Limb (tissue), 2 donors: ENCODE results near the gene ANKMY2.
"Not testable (repeated sequence)": the region's sequence is repeated elsewhere in the genome, so short reads cannot be mapped to it uniquely, and the experiment has no call there.

Source experiments
- DNase-seq, 2 donors: peaks; one replicate each; pipeline ENCODE4 v3.0.0-alpha.2; 2016; ENCODE audit errors: extremely low spot score in 2 of 2

The ANKMY2 gene

GRCh38 chr7:16627236-16627635 lies 18.3 kb downstream of the ANKMY2 start:
- no peak for DNase-seq

- no peak for DNase-seq
Measured at GRCh38 chr7:16626388-16626787, 19.2 kb downstream of the ANKMY2 start.

GRCh38 chr7:16619979-16620408 lies 25.6 kb downstream of the ANKMY2 start:
- no peak for DNase-seq

GRCh38 chr7:16616542-16616941 lies 29.0 kb downstream of the ANKMY2 start:
- no peak for DNase-seq

- no peak for DNase-seq
Measured at GRCh38 chr7:16616122-16616521, 29.4 kb downstream of the ANKMY2 start.

GRCh38 chr7:16615228-16615627 lies 30.3 kb downstream of the ANKMY2 start:
- no peak for DNase-seq

GRCh38 chr7:16611711-16612110 lies 33.8 kb downstream of the ANKMY2 start:
- no peak for DNase-seq

GRCh38 chr7:16609842-16610450 lies 35.6 kb downstream of the ANKMY2 start:
- no peak for DNase-seq

GRCh38 chr7:16606704-16607103 lies 38.9 kb downstream of the ANKMY2 start:
- DNase-seq = no peak

- DNase-seq = no peak
Measured at GRCh38 chr7:16604054-16604453, 41.5 kb downstream of the ANKMY2 start.

- DNase-seq = no peak
Measured at GRCh38 chr7:16603633-16604032, 41.9 kb downstream of the ANKMY2 start.

- DNase-seq = no peak
Measured at GRCh38 chr7:16599860-16600259, 45.7 kb downstream of the ANKMY2 start.

GRCh38 chr7:16598015-16598414 lies 47.5 kb downstream of the ANKMY2 start:
- DNase-seq = no peak

GRCh38 chr7:16595596-16595995 lies 50.0 kb downstream of the ANKMY2 start:
- DNase-seq = not testable (repeated sequence)

GRCh38 chr7:16594676-16595075 lies 50.9 kb downstream of the ANKMY2 start:
- DNase-seq = no peak

- DNase-seq = no peak
Measured at GRCh38 chr7:16594061-16594460, 51.5 kb downstream of the ANKMY2 start.

- no peak for DNase-seq
Measured at GRCh38 chr7:16592395-16592794, 53.2 kb downstream of the ANKMY2 start.

GRCh38 chr7:16590424-16590823 lies 55.1 kb downstream of the ANKMY2 start:
- DNase-seq = no peak

- no peak for DNase-seq
Measured at GRCh38 chr7:16589881-16590280, 55.7 kb downstream of the ANKMY2 start.

- DNase-seq = no peak
Measured at GRCh38 chr7:16587790-16588189, 57.8 kb downstream of the ANKMY2 start.

GRCh38 chr7:16587129-16587528 lies 58.4 kb downstream of the ANKMY2 start:
- no peak for DNase-seq

- no peak for DNase-seq
Measured at GRCh38 chr7:16586081-16586874, 59.3 kb downstream of the ANKMY2 start.

GRCh38 chr7:16585540-16585939 lies 60.0 kb downstream of the ANKMY2 start:
- no peak for DNase-seq
